Measurements from ENCODE around the gene ICE2.

The ICE2 gene

DNA sequence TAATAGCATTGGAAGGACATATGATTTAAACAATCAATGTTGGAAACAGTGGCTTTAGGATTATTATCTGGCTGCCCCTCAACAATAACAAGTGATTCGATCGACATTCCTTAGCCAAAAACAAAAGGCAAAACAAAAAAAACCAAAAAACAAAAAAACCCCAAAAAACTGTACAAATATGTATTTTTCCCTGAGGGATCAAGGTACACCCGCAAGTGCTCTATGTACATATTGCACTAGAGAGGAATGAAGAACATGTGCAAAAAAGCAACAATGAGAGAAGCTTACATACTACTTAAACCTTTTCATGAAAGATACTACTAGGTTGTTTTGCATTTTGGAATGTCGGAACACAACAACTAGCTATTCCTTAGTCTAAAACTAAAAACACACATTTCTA is 14.2 kb upstream of the ICE2 start:
- DNase-seq (ENCODE audit: low read depth, low spot score) = no peak

DNA sequence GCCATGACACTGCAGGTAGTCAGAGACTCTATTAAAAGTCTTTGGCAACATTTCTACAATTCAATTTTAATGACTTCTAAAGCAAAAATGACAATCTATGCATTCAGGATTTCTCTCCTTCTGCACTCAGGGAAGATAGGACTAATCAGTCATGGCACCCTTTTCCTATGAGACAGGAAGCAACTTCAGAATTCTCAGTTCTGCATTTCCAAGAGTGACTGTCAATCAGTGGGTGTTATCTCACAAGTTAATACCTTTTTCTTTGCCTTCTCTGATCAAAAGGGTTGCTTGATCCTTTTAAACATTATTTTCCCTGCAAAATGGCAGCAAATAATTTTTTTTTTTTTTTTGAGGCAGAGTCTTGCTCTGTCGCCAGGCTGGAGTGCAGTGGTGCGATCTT is 7.8 kb upstream of the ICE2 start:
- no peak for DNase-seq (ENCODE audit: low read depth, low spot score)

- no peak for DNase-seq (ENCODE audit: low read depth, low spot score)
These were observed 6.6 kb upstream of the ICE2 start for GRCh38 chr15:60485365-60486055.

GRCh38 chr15:60483042-60483441 is 4.1 kb upstream of the ICE2 start:
- DNase-seq (ENCODE audit: low read depth, low spot score) = no peak

- no peak for DNase-seq (ENCODE audit: low read depth, low spot score)
These were observed 1.9 kb upstream of the ICE2 start for GRCh38 chr15:60480888-60481287.

GRCh38 chr15:60480149-60480548 is 1.2 kb upstream of the ICE2 start:
- DNase-seq (ENCODE audit: low read depth, low spot score) = no peak

DNA sequence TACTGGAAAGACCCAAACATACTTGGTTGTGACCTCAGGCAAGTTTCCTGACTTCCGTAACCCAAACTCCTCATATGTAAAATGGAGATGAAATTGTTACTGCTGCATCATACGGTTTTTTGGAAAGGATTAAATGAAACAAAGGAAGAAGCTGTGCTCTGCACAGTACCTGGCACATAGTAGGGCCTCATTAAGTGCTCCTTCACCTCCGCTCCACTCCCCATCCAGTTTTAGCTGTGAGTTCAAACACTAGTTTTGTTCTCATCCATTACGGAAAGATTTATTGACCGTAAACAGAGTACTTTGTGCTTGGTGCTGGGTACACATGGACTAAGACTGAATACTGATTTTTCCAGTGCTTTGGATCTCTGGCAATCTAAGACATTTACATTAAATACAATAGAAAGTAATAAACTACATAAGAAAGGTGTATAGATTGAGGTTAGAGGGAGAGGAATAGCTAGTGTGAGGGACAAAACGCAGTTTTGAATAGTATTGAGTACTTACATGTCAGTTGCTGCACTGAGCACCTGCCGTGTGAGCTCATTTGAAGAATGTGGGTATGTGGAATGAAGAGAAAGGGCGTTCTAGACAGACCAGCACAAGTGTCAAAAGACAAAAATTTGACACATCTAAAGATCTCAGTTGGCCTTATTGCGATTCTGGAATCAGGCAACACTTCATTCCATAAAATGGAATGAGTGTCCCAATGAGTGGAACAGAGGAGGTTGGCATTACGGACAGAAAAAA is 594 bp upstream of the ICE2 start:
- DNase-seq (ENCODE audit: low read depth, low spot score) = no peak

DNA sequence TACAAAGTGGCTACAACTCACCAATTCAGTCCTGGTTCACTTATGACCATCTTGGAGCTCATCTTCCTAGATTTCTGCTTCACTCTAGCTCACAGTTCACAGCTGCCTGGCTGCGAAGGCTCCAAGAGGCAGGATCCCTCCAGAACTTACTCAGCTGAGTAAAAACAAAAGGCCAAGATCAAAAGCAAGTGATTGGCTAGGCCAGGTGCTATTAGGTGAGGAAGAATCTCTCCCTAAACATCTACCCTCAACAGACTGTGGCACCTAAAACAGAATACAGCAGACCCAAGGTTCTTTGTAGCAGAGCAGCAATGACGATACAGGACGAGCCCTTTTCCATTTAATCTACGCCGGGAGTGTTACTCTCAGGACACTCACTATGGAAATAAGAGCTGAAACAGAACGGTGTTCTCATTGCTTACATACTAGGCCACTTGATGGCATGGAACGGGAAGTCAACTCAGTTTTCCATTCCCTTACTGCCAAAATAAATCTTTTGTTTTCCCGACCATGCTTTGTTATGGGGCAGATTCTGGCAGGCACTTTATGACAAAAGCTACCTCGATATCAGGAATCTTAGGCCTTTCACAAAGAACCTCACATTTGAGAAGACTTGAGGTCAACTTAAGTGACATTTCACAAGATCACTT is 901 bp downstream of the ICE2 start:
- DNase-seq (ENCODE audit: low read depth, low spot score) = peak; percentile 49

DNA sequence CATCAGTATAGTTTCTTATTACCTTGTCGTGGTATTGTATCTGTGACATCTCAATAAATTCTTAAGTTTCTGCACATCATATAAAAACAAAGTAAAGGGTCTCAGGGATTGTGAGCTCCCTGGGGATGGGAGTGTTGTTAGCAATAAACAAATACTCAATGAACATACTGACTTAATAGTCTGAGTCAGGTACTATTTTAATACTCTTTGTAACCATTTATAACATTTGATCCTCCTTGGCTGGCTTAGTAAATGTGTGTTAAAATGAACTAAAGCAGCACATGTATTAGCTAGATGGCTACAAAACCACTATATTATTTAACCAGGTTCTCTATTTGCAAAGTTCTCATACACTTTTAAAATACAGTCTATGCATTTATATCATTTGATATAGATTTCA is 1.8 kb downstream of the ICE2 start:
- no peak for DNase-seq (ENCODE audit: low read depth, low spot score)

- DNase-seq (ENCODE audit: low read depth, low spot score) = peak; percentile 78
These were observed 2.2 kb downstream of the ICE2 start for GRCh38 chr15:60476713-60477112.

GRCh38 chr15:60473135-60473534 is 5.8 kb downstream of the ICE2 start:
- no peak for DNase-seq (ENCODE audit: low read depth, low spot score)

DNA sequence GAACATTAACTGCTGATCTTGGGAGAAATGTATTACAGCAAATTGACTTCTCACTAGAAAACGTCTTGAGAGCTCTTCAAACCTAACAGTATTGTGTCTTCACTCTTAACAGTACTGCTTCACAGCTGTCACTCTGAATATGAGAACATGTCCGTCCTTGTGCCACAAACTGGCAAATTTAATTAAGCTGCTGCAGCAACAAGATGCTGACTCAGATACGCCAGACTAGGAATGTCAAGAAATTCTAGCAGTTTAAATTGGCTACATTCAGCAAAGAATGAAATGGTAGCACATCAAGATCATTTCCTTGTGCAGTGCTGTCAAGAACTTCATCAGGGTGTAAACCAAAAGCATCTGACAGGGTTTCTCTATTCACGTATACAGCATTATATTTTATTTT is 7.6 kb downstream of the ICE2 start:
- DNase-seq (ENCODE audit: low read depth, low spot score) = peak; percentile 52

DNA sequence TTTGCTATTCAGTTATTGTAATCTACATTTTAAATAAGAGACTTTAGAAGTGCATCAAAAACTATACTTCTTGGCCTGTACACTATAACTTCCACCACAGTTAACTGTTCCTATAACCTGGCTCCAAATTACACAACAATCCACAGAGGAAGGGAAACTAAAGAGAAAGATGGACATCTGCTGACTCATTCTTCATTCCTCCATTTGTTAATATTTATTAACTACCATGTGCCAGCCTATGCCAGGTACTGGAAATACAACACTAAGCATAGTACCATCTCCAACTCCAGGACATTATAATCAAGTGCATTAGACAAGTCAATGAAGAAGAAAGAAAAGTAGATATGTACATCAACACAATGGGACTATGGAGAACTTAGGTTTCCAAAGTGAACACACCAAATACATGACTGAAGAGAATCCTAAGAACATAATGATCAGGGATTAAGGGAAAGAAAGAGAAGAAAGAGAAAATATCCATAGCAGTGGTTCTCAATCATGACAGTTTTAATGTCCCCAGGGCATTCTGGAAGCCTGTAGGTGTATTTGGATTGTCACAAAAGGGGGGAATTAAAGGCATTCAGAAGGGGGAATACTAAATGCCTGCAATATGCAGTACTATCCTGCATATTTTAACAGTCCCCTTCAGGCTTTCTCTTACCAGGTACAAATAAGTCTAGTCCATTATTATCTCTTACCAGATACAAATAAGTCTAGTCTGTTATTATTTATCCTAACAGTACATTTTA is 8.9 kb downstream of the ICE2 start:
- DNase-seq (ENCODE audit: low read depth, low spot score) = peak; percentile 23

GRCh38 chr15:60464836-60465630 is 13.9 kb downstream of the ICE2 start:
- DNase-seq (ENCODE audit: low read depth, low spot score) = peak; percentile 44

DNA sequence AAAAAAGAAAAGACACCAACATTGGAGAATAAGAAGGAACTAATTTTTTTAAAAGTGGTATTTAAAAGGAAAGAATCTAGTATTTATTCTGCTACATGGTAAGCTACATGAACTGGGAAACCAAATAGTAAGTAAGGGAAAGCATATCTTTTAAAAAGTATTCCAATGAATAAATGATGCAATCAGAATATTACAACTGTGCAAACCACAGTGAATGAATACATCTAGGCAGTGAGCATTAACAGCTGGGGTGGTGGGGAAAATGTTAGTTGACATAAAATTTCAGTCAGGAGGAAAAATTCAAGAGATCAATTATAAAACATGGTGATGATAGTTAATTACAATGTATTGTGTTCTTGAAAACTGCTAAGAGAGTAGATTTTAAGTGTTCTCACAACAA is 16.9 kb downstream of the ICE2 start:
- no peak for DNase-seq (ENCODE audit: low read depth, low spot score)

DNA sequence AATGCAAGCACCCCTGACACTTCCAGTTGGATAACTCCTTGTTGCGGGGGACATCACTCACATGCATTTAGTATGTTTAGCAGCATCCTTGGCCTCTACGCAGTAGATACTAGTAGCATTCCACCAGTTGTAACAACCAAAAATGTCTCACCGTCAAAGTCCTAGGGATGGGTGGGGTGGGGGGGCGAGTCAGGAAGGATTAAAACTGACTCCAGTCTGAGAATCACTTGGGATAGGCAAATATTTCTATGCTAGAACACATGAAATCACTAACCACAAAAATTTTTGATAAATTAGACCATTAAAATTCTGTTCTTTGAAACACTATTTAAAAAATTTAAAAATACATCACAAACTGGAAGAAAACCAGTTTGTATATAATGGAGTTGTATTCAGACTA is 18.0 kb downstream of the ICE2 start:
- DNase-seq (ENCODE audit: low read depth, low spot score) = peak; percentile 16

- no peak for DNase-seq (ENCODE audit: low read depth, low spot score)
These were observed 20.2 kb downstream of the ICE2 start for GRCh38 chr15:60458721-60459120.

- DNase-seq (ENCODE audit: low read depth, low spot score) = no peak
These were observed 21.0 kb downstream of the ICE2 start for GRCh38 chr15:60457985-60458384.

DNA sequence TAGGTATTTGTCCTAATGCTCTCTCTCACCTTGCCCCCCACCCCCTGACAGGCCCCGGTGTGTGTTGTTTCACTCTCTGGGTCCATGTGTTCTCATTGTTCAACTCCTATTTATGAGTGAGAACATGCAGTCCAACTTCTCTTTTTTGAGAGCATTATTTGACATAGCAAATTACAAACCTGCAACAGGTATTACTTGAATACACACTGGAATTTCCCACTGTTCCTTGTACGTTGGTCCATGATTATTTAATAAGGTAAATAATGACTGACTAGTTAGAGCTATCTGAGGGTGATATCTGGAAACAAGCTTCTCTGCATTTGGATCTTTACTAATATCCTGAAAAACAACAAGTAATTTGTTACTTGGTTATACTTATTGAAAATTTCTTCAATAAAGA is 24.1 kb downstream of the ICE2 start:
- DNase-seq (ENCODE audit: low read depth, low spot score) = no peak

- no peak for DNase-seq (ENCODE audit: low read depth, low spot score)
These were observed 30.1 kb downstream of the ICE2 start for GRCh38 chr15:60448668-60449360.
